ENCODE data around the gene CYB5R4. TPM values are rescaled to one million over a fixed set of nuclear protein-coding genes. Genes with fewer than 3 reads are reported as not detected.

CYB5R4 gene
- total RNA-seq, 1 donor from 2014 or later, result 12.8 TPM

DNA sequence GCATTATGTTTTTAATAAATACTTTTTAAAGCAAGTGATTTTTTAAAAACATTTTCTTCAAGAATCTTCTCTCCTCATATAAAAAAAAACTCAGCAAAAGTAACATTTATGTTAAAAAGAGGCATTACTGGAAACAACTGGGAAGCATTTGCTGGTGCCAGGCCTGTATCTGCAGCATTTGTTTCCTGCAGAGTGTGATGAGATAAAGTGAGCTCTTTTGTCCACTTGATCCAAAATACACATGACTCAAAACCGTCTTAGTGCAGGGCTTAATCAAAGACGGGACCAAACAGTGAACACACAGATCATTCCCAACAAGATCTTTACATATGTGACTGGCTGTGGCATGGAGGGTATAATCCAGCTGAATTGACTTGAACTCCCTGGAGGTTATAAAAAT, 34.7 kb upstream of the CYB5R4 start:
- no peaks in the 10 kb centered on the region for H3K36me3 ChIP-seq (ENCODE audit: control insufficient read depth, insufficient read depth, low read length)
- no peak for DNase-seq (ENCODE audit: low read depth)
- TF ChIP-seq, protein P1, sequence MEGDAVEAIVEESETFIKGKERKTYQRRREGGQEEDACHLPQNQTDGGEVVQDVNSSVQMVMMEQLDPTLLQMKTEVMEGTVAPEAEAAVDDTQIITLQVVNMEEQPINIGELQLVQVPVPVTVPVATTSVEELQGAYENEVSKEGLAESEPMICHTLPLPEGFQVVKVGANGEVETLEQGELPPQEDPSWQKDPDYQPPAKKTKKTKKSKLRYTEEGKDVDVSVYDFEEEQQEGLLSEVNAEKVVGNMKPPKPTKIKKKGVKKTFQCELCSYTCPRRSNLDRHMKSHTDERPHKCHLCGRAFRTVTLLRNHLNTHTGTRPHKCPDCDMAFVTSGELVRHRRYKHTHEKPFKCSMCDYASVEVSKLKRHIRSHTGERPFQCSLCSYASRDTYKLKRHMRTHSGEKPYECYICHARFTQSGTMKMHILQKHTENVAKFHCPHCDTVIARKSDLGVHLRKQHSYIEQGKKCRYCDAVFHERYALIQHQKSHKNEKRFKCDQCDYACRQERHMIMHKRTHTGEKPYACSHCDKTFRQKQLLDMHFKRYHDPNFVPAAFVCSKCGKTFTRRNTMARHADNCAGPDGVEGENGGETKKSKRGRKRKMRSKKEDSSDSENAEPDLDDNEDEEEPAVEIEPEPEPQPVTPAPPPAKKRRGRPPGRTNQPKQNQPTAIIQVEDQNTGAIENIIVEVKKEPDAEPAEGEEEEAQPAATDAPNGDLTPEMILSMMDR (IDR thresholded peaks at IDR 0.05; ENCODE audit: insufficient read depth, low read length, poor library complexity, severe bottlenecking), result no peak
- H3K27me3 ChIP-seq (ENCODE audit: control insufficient read depth, insufficient read depth, low read length), result no peaks in the 10 kb centered on the region
- H3K4me3 ChIP-seq (ENCODE audit: low read depth, low read length), result no peak overlapping the region

- Histone ChIP-seq H3K27me3 (ENCODE audit: control insufficient read depth, insufficient read depth, low read length) (no peaks in the 10 kb centered on the region), H3K4me3 (ENCODE audit: low read depth, low read length) (no peak overlapping the region), H3K36me3 (ENCODE audit: control insufficient read depth, insufficient read depth, low read length) (no peaks in the 10 kb centered on the region)
- TF ChIP-seq, protein P1 (IDR thresholded peaks at IDR 0.05; ENCODE audit: insufficient read depth, low read length, poor library complexity, severe bottlenecking), result no peak
- DNase-seq (ENCODE audit: low read depth), result no peak
Observed at GRCh38 chr6:83827050-83827449, 32.4 kb upstream of the CYB5R4 start.

DNA sequence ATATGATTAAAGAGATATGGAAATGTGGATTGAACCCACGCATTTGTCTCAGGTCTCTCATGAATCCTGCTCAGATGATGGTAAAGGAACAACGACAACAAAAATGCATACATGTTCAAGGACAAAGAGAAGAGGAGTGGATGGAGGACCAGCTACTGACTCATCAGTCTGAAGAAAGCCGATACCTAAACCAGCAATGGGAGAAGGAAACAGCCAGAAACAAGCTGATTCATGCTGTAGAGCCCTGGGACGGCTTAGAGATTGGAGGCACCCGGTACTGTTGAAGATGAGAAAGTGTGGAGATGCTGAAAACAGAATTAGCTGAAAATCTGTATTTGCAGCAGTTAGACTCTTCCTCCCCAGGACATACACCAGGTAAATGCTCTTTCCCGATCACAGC, 20.8 kb upstream of the CYB5R4 start:
- TF ChIP-seq, protein P1 (IDR thresholded peaks at IDR 0.05; ENCODE audit: insufficient read depth, low read length, poor library complexity, severe bottlenecking), result no peak
- no peak overlapping the region for H3K4me3 ChIP-seq (ENCODE audit: low read depth, low read length)
- H3K27me3 ChIP-seq (ENCODE audit: control insufficient read depth, insufficient read depth, low read length), result no peaks in the 10 kb centered on the region
- no peaks in the 10 kb centered on the region for H3K36me3 ChIP-seq (ENCODE audit: control insufficient read depth, insufficient read depth, low read length)
- no peak for DNase-seq (ENCODE audit: low read depth)

- H3K4me3 ChIP-seq (ENCODE audit: low read depth, low read length), result no peak overlapping the region
- H3K27me3 ChIP-seq (ENCODE audit: control insufficient read depth, insufficient read depth, low read length), result no peaks in the 10 kb centered on the region
- TF ChIP-seq, protein P1 (IDR thresholded peaks at IDR 0.05; ENCODE audit: insufficient read depth, low read length, poor library complexity, severe bottlenecking), result no peak
- no peak for DNase-seq (ENCODE audit: low read depth)
- H3K36me3 ChIP-seq (ENCODE audit: control insufficient read depth, insufficient read depth, low read length), result no peaks in the 10 kb centered on the region
Observed at GRCh38 chr6:83844170-83844569, 15.3 kb upstream of the CYB5R4 start.

DNA sequence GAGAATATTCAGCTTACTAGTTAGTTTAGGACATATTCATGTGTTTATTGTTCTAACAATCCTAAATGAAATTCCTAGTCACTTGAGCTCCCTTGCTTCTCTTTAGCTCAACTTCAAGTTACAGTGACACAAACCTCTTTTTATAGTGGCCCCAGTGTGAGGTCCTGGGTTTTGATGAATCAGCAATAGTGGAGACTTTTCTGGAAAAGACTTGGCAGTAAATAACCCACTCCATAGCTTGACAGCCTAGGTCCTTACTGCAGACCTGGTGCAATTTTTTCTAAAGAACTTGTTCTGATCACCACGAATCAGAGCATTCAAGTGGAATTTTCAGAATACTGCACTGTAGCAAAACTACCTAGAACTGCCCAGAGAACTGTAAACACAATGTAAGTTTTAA, 13.2 kb upstream of the CYB5R4 start:
- H3K36me3 ChIP-seq (ENCODE audit: control insufficient read depth, insufficient read depth, low read length), result no peaks in the 10 kb centered on the region
- no peaks in the 10 kb centered on the region for H3K27me3 ChIP-seq (ENCODE audit: control insufficient read depth, insufficient read depth, low read length)
- no peak for DNase-seq (ENCODE audit: low read depth)
- TF ChIP-seq, protein P1 (IDR thresholded peaks at IDR 0.05; ENCODE audit: insufficient read depth, low read length, poor library complexity, severe bottlenecking), result no peak
- no peak overlapping the region for H3K4me3 ChIP-seq (ENCODE audit: low read depth, low read length)

GRCh38 chr6:83847179-83847578, 12.3 kb upstream of the CYB5R4 start:
- Histone ChIP-seq H3K36me3 (ENCODE audit: control insufficient read depth, insufficient read depth, low read length) (no peaks in the 10 kb centered on the region), H3K4me3 (ENCODE audit: low read depth, low read length) (no peak overlapping the region), H3K27me3 (ENCODE audit: control insufficient read depth, insufficient read depth, low read length) (peaks cover 3% of the 10 kb centered on the region)
- DNase-seq (ENCODE audit: low read depth), result no peak
- TF ChIP-seq, protein P1 (IDR thresholded peaks at IDR 0.05; ENCODE audit: insufficient read depth, low read length, poor library complexity, severe bottlenecking), result no peak
